Measurements from ENCODE around the gene DNAJA4.

Gene DNAJA4

DNA sequence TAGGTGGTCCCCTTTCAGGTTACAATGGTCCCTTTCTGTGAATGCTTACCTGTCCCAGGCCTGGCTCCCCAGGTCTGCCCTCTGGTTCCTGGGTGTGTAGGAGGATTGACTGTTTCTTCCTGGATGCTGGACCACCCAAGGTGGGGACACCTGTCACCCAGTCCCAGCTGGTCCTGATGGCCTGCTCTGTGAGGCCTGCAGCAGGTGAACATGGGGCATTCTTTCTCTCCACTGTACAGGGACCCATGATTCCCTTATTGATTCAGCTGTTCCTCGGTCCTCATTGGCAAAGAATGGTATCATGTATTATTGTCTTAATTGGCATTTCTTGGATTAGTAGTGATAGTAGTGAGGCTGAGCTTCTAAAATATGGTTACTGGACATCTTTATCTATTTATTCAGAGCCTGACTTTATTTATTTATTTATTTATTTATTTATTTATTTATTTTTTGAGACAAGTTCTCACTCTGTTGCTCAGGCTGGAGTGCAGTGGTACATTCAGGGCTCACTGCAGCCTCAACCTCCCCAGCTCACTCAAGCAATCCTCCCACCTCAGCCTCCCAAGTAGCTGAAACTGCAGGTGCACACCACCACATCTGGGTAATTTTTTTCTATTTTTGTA, 8.8 kb upstream of the DNAJA4 start:
- TF ChIP-seq ZNF274 (IDR thresholded peaks at IDR 0.05; ENCODE audit: low read depth, low read length) (no peak), SUZ12 (IDR thresholded peaks at IDR 0.05; ENCODE audit: extremely low read depth, insufficient read depth, insufficient read length) (no peak), YY1 (IDR thresholded peaks at IDR 0.05; ENCODE audit: insufficient read depth, insufficient read length) (no peak)
- DNase-seq (ENCODE audit: low read depth, low spot score), result no peak
- Histone ChIP-seq H3K27me3 (ENCODE audit: insufficient read depth, insufficient read length) (no peaks in the 10 kb centered on the region), H3K4me1 (ENCODE audit: insufficient read depth, insufficient read length) (no peaks in the 10 kb centered on the region), H3K36me3 (ENCODE audit: insufficient read depth, insufficient read length, low read length) (no peaks in the 10 kb centered on the region), H3K9me3 (ENCODE audit: insufficient read depth, low read length) (peaks cover 7% of the 10 kb centered on the region; the same call in 1 of the 2 replicates), H3K9ac (ENCODE audit: insufficient read length, low read depth) (no peak overlapping the region), H3K4me3 (ENCODE audit: insufficient read length, low read depth) (no peak overlapping the region)

DNA sequence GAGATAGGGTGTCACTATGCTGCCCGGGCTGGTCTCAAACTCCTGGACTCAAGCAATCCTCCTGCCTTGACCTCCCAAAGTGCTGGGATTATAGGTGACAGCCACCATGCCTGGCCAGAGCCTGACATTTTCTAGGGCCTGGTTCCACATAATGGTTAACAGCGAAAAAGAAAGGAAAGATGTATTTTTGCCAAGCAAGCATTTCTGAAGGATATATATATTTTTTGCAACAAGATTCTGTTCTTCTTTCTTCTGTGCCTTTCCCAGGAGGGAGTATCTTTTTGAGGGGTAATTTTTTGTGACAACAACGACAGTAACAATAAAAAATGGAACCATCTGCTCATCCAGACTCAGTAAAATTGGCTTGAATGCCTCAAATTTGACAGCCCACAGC, 8.3 kb upstream of the DNAJA4 start:
- no peaks in the 10 kb centered on the region for H3K36me3 ChIP-seq (ENCODE audit: insufficient read depth, insufficient read length, low read length)
- no peaks in the 10 kb centered on the region for H3K27me3 ChIP-seq (ENCODE audit: insufficient read depth, insufficient read length)
- H3K4me1 ChIP-seq (ENCODE audit: insufficient read depth, insufficient read length), result no peaks in the 10 kb centered on the region
- H3K4me3 ChIP-seq (ENCODE audit: insufficient read length, low read depth), result no peak overlapping the region
- TF ChIP-seq SUZ12 (IDR thresholded peaks at IDR 0.05; ENCODE audit: extremely low read depth, insufficient read depth, insufficient read length) (no peak), ZNF274 (IDR thresholded peaks at IDR 0.05; ENCODE audit: low read depth, low read length) (no peak), YY1 (IDR thresholded peaks at IDR 0.05; ENCODE audit: insufficient read depth, insufficient read length) (no peak)
- DNase-seq (ENCODE audit: low read depth, low spot score), result no peak
- H3K9me3 ChIP-seq (ENCODE audit: insufficient read depth, low read length), result peaks cover 7% of the 10 kb centered on the region; the same call in 1 of the 2 replicates
- H3K9ac ChIP-seq (ENCODE audit: insufficient read length, low read depth), result no peak overlapping the region

DNA sequence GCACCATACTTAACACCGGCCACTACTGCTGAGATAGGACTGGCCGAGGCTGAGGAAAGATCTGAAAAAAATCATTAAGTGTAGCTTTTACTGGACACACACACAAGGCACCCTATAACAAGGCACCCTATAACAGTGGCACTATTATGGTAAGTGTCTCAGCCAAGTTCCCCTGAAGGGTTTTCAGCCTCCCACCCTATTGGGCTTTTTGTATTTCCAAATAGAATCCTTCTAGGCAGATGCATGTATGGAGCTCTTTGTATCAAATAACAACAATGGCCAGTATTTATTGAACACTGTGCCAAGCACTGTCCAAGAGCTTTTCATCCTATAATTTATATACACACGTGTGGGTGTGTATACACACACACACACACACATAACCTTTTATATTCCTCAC, 6.7 kb upstream of the DNAJA4 start:
- H3K9ac ChIP-seq (ENCODE audit: insufficient read length, low read depth), result no peak overlapping the region
- no peak for DNase-seq (ENCODE audit: low read depth, low spot score)
- no peak overlapping the region for H3K4me3 ChIP-seq (ENCODE audit: insufficient read length, low read depth)
- H3K9me3 ChIP-seq (ENCODE audit: insufficient read depth, low read length), result peaks cover 7% of the 10 kb centered on the region; the same call in 1 of the 2 replicates
- no peak for TF ChIP-seq ZNF274 (IDR thresholded peaks at IDR 0.05; ENCODE audit: low read depth, low read length)
- no peak for TF ChIP-seq YY1 (IDR thresholded peaks at IDR 0.05; ENCODE audit: insufficient read depth, insufficient read length)
- TF ChIP-seq SUZ12 (IDR thresholded peaks at IDR 0.05; ENCODE audit: extremely low read depth, insufficient read depth, insufficient read length), result no peak
- H3K4me1 ChIP-seq (ENCODE audit: insufficient read depth, insufficient read length), result no peaks in the 10 kb centered on the region
- H3K27me3 ChIP-seq (ENCODE audit: insufficient read depth, insufficient read length), result no peaks in the 10 kb centered on the region
- H3K36me3 ChIP-seq (ENCODE audit: insufficient read depth, insufficient read length, low read length), result no peaks in the 10 kb centered on the region

DNA sequence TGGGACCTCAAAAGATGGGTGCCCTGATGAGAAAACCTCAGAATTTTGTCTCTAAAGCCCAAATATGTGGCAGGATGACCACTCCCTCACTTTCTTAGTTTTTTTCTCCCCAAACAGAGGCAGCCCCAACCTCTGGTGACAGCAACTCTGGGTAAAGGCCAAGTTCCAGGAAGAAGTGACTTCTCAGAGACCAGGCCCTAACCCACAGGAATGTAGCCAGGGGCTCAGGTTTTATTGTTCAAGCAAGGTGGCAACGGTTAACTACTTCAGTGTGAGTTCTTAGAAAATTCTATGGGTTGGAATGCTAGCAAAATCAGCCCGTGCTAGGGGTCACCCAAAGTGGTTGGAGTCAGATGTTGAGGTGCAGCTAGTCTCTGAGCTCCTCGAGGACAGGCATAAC, 5.1 kb upstream of the DNAJA4 start:
- H3K4me3 ChIP-seq (ENCODE audit: insufficient read length, low read depth), result no peak overlapping the region
- no peak overlapping the region for H3K9ac ChIP-seq (ENCODE audit: insufficient read length, low read depth)
- TF ChIP-seq SUZ12 (IDR thresholded peaks at IDR 0.05; ENCODE audit: extremely low read depth, insufficient read depth, insufficient read length) (no peak), YY1 (IDR thresholded peaks at IDR 0.05; ENCODE audit: insufficient read depth, insufficient read length) (no peak), ZNF274 (IDR thresholded peaks at IDR 0.05; ENCODE audit: low read depth, low read length) (0 out of 2 replicates have a peak, but pooled peaks have one; percentile 33)
- DNase-seq (ENCODE audit: low read depth, low spot score), result no peak
- H3K9me3 ChIP-seq (ENCODE audit: insufficient read depth, low read length), result peaks cover 7% of the 10 kb centered on the region; the same call in 1 of the 2 replicates
- no peaks in the 10 kb centered on the region for H3K36me3 ChIP-seq (ENCODE audit: insufficient read depth, insufficient read length, low read length)
- no peaks in the 10 kb centered on the region for H3K27me3 ChIP-seq (ENCODE audit: insufficient read depth, insufficient read length)
- H3K4me1 ChIP-seq (ENCODE audit: insufficient read depth, insufficient read length), result no peaks in the 10 kb centered on the region

DNA sequence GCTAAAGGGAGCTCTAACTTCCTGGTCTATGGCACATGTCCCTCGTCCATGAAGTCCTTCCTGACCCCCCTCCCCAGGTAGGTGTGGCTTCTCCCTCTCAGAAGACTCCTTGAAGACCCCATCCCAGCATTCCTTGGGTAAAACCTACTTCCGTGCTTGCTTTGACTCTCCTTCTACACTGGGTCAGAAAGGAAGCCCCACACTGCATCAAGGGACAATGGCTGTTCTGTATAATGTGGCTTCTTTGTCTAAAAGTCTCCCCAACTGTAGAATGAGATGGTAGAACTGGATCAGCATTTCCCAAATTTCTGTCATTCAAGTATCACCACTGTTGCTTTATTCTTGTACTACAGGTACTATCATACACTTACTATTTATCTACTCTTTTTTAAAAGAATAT, 3.9 kb upstream of the DNAJA4 start:
- Histone ChIP-seq H3K9me3 (ENCODE audit: insufficient read depth, low read length) (peaks cover 7% of the 10 kb centered on the region; the same call in 1 of the 2 replicates), H3K4me3 (ENCODE audit: insufficient read length, low read depth) (no peak overlapping the region), H3K4me1 (ENCODE audit: insufficient read depth, insufficient read length) (no peaks in the 10 kb centered on the region), H3K9ac (ENCODE audit: insufficient read length, low read depth) (no peak overlapping the region), H3K36me3 (ENCODE audit: insufficient read depth, insufficient read length, low read length) (no peaks in the 10 kb centered on the region), H3K27me3 (ENCODE audit: insufficient read depth, insufficient read length) (no peaks in the 10 kb centered on the region)
- TF ChIP-seq ZNF274 (IDR thresholded peaks at IDR 0.05; ENCODE audit: low read depth, low read length) (no peak), SUZ12 (IDR thresholded peaks at IDR 0.05; ENCODE audit: extremely low read depth, insufficient read depth, insufficient read length) (no peak), YY1 (IDR thresholded peaks at IDR 0.05; ENCODE audit: insufficient read depth, insufficient read length) (no peak)
- DNase-seq (ENCODE audit: low read depth, low spot score), result no peak

DNA sequence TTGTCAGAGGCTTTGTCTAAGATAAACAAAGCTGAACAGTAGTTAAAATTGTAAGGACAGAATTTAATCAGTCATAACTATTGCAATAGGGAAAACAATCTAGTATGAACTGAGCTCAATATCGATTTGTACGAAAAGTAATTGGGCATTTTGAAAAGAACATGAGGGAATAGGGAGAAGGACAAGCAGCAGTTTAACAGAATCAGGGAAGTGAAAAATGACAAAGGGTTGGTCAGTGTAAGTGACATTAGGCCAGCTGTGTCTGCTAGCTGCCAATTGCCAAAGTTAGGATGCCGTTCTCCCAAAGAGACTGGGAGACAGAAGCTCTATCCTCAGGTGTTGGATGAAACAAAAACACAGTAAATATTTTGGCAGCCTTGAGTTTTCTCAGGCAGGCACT, 3.3 kb upstream of the DNAJA4 start:
- H3K27me3 ChIP-seq (ENCODE audit: insufficient read depth, insufficient read length), result no peaks in the 10 kb centered on the region
- DNase-seq (ENCODE audit: low read depth, low spot score), result no peak
- H3K36me3 ChIP-seq (ENCODE audit: insufficient read depth, insufficient read length, low read length), result no peaks in the 10 kb centered on the region
- no peak overlapping the region for H3K9ac ChIP-seq (ENCODE audit: insufficient read length, low read depth)
- H3K4me1 ChIP-seq (ENCODE audit: insufficient read depth, insufficient read length), result no peaks in the 10 kb centered on the region
- TF ChIP-seq YY1 (IDR thresholded peaks at IDR 0.05; ENCODE audit: insufficient read depth, insufficient read length) (no peak), SUZ12 (IDR thresholded peaks at IDR 0.05; ENCODE audit: extremely low read depth, insufficient read depth, insufficient read length) (no peak), ZNF274 (IDR thresholded peaks at IDR 0.05; ENCODE audit: low read depth, low read length) (no peak)
- H3K9me3 ChIP-seq (ENCODE audit: insufficient read depth, low read length), result peaks cover 7% of the 10 kb centered on the region; the same call in 1 of the 2 replicates
- H3K4me3 ChIP-seq (ENCODE audit: insufficient read length, low read depth), result no peak overlapping the region

DNA sequence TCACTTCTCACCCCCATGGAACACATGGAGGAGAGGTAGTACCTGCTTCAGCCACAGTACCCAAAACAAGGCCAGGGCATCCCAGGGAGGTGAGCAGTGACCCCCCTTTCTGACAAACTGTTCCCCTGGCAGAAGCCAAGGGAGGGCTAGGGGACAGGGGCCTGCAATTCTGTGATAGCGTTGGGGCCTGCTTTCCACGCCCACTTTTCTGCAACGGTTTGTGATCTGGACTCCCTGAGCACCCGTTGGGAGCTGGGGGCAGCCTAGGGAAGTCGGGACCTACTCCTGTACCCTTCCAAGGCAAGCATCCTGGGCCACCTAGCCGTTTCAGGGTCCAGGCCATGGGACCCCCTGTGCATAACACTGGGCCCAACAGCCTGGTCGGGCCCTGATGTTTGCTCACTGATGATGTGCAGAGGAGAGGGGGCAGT, 996 bp upstream of the DNAJA4 start:
- H3K27me3 ChIP-seq (ENCODE audit: insufficient read depth, insufficient read length), result no peaks in the 10 kb centered on the region
- no peaks in the 10 kb centered on the region for H3K4me1 ChIP-seq (ENCODE audit: insufficient read depth, insufficient read length)
- TF ChIP-seq SUZ12 (IDR thresholded peaks at IDR 0.05; ENCODE audit: extremely low read depth, insufficient read depth, insufficient read length), result no peak
- TF ChIP-seq YY1 (IDR thresholded peaks at IDR 0.05; ENCODE audit: insufficient read depth, insufficient read length), result no peak
- no peak for TF ChIP-seq ZNF274 (IDR thresholded peaks at IDR 0.05; ENCODE audit: low read depth, low read length)
- H3K9me3 ChIP-seq (ENCODE audit: insufficient read depth, low read length), result peaks cover 7% of the 10 kb centered on the region; the same call in 1 of the 2 replicates
- no peak overlapping the region for H3K4me3 ChIP-seq (ENCODE audit: insufficient read length, low read depth)
- no peak overlapping the region for H3K9ac ChIP-seq (ENCODE audit: insufficient read length, low read depth)
- H3K36me3 ChIP-seq (ENCODE audit: insufficient read depth, insufficient read length, low read length), result no peaks in the 10 kb centered on the region
- DNase-seq (ENCODE audit: low read depth, low spot score), result no peak

Data from NT2/D1 (cell line).